GM21737 (cell line): ENCODE results near the gene ZNF304.

ENCODE experiments used
- ATAC-seq: cut with Tn5 transposase; IDR thresholded peaks from one replicate; pipeline ENCODE4 v1.9.1; 2021; ENCODE audit warnings: mild to moderate bottlenecking, moderate library complexity; ENCODE audit not compliant: unreplicated experiment

ZNF304 gene

DNA sequence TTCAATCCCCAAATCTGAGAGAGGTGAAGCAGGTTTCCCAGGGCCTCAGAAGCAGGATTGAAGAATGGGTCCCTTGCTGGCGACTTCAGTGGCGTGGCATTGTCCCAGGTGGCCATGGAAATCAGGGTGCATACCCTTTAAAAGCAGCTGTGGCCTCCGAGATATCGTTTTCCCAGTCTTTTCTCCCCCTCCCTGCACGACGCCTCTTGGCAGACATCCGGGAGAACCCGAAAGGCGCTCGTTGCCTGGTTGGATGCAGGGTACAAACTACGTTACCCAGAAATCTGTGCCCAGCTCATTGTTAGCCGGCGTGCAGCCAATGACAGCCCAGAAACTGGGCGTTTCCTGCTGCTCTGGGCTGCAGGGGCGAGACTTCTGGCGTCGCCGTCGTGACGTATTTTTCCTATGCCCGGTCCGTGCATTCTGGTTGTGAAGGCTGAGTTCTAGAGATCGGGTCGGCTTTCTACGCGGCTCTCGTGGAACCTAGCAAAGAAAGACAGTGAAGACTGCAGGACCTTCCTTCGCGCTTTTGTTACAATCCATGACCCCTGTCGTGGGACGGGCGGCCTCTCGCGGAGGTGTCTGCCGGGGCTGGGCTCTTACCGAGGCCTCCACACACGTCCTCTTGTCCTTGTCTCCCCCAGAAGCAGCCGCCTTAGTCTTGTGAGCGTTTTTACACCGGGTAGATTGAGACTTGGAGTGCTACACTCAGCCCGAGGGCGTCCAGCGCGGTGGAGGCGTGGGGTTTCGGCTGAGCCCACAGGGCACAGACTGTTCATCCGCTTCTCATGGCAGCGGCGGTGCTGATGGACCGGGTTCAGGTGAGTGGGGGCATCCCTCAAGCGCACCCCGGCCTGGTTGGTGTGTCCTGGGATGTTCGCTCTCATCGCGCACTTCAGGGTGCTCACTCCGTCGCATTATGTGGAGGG is at the start of gene ZNF304:
Gene ZNF304 (plus strand): TSS at position 395 of the 929 bp plus-strand sequence. CDS start 394 bp downstream, at position 789.
- ATAC-seq = peak; percentile 91

DNA sequence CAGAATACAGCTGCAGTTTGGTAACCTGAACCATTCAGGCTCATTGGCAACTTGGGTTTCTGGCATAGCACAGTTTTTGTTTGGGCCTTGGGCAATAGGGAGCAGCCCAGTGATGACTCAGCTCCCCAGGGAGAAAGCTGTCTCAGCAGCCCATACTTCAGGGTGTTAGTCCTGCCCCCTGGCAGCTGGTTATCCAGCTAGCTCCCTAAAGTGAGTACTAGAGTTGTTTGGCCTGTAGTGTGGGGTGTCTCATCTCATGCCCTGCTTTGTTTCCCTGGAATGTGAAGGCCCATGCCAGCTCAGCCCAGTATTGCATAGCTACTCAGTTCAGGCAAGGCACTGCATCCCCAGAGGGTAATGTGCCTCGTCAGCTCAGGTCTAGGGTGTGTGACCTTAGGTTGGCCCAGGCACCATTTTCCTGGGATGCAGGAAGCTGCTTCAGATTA is 49.0 kb upstream of the ZNF304 start:
- ATAC-seq = no peak

DNA sequence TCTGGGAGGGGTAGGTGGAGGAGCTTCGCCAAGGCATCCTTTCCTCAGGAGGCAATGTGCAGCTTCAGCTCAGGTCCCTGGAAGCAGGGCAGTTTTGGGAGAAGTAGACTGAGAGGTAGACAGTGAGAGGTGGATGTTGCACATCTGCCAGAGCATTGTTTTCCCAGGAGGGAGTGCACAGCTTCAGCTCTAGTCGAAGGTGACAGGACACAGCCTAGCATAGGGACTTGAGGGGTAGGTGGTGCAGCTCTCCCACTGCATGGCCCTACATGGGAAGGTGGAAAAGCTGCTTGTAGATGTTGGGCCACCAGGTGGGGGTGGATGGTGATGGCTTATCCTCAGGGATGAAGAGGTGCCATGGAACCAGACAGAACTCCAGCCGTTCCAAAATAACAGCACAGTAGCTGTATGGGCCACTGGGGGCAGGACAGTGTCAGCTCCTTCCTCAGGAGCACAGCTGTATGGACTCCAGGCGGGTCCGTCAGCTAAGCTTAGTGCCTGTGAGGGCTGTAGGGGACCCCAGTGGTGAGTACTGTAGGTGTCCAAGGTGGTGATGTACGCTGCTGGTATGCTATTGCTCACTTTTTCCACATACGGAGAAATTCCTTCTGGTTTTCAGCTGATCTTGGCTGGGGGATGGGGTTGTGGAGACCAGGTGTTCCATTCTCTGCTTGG is 48.2 kb upstream of the ZNF304 start:
- no peak for ATAC-seq

DNA sequence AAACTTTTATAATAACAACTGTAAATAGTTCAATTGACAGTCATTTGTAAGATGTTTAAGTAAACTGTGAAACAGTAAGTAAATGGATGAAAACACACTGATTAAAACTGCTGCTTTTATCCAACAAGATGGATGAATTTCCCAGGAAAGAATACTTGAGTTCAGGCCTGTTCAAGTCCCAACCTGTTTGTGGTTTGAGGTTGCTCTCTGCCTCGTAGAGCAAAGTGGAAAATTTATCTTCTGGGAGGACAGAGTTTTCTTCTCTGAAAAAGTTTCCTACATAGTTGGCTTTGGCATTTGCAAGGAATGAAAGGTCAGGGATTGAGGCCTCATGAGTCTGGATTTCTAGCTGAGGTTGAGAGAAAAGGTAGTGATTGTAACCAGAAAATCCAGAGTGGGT is 46.0 kb upstream of the ZNF304 start:
- no peak for ATAC-seq

DNA sequence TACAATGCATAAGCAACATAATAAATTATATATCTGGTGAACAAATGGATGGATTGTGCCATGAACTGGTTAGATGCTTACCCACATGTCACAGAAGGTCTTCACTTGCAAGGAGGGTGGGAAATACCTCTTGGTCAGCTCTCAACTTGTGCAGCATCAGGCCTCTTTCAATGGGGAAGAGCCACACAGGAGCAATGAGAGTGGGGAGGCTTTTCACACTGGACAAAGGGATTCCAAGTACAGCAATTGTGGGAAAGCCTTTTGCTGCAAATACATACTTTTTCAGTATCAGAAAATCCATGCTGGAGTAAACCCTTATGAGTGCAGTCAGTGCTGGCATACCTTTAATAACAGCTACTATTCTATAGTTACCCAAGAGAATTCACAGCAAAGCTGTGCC is 42.6 kb upstream of the ZNF304 start:
- ATAC-seq = no peak

DNA sequence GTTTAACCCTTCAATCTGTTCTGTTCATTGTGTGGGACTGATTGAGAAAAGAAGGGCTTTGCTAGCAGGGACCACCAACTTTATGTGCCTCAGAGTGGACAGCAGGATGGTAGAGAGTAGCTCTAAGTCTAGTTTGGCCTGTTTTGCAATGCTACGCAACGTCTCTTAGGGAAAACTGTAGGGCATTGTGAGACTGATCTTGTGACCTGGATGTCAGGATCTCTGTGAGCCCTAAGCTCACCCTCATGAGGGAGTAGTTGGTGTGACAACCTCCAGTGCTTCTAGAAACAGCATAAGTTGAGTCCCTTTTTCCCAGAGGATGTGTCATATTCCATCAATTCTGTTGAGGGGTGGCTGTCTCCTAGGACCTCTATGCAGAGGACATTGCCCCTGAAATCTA is 40.3 kb upstream of the ZNF304 start:
- no peak for ATAC-seq

GRCh38 chr19:57314146-57314545 is 36.9 kb upstream of the ZNF304 start:
- no peak for ATAC-seq

GRCh38 chr19:57317503-57317902 is 33.6 kb upstream of the ZNF304 start:
- no peak for ATAC-seq

DNA sequence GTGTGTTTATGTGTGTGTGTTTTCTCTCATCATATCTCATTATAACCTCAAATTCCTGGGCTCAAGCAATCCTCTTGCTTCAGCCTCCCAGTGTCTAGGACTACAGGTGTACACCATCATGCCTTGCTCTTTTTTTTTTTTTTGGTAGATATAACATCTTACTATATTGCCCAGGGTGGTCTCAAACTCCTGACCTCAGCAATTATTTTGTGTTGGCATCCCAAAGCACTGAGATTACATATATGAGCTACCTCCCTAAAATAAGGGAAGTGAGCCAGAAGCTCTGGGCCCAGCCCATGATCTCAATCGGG is 31.2 kb upstream of the ZNF304 start:
- no peak for ATAC-seq

DNA sequence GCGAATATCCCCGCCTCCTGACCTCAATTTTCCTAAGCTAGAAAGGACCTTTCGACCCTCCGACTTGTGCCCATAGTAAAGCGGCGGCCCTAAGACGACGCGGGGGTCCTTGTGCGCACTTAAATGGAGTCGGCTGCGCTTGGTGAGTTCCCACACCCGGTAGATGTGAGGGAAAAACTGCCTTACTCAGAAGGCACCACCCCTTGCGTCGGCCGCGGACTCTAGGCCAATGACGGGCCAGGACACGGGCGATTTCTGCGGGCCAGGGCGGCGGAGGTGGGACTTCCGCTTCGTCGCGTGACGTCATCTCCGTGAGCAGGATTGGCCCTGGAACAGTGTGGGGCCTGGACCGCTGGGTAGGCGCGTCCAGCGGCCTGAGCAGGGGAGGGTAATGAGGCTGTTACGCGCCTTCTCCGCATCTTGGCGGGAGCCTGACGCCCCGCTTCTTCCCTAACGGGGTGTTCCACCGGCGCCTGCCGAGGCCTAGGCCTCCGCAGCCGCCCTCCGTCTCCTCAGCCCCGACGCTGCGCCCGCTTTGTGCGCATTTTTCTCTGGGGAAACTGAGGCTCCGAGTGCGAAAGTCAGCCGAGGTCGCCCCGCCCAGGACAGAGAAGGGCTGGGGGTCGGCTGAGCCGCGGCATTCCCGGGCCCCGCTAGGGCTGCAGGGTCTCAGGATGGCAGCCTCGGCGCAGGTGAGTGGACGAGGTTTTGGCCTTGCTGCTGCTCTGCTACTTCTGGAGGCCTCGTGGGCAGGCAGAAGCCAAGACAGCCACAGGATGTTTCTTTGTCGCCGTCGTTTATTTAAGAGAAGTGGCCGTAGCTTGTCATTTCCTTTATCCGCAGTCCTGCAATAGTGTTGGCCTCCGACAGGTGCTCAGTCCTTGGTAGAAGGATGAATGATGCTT is 30.6 kb upstream of the ZNF304 start, which contains the start of gene ZNF543:
Gene ZNF543 (plus strand): TSS at position 293 of the 905 bp plus-strand sequence. CDS start 382 bp downstream, at position 675.
- peak; percentile 96 for ATAC-seq

DNA sequence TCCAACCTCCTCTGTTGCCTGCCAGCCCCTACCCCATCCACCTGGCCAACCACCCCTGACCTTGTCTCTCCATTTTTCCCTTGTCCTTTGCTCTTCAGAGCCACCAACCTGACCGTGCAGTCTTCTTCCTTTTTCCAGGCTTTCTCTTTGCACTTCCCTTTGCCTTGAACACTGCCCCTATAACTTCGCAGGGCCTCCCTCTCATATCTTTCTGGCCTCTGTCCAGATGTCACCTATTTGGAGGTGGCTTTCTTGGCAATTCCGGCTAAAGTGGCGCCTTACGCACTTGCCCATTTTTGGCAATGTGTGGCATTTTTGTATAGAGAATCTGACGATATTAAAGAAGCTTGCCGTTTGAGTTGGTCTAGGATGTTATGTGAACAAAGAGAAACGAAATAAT is 30.0 kb upstream of the ZNF304 start:
- no peak for ATAC-seq

GRCh38 chr19:57321751-57322150 is 29.3 kb upstream of the ZNF304 start:
- ATAC-seq = no peak

- no peak for ATAC-seq
Observed at GRCh38 chr19:57324992-57325391, 26.1 kb upstream of the ZNF304 start.

GRCh38 chr19:57327993-57328392 is 23.1 kb upstream of the ZNF304 start:
- no peak for ATAC-seq

- no peak for ATAC-seq
Observed at GRCh38 chr19:57334191-57334590, 16.9 kb upstream of the ZNF304 start.

DNA sequence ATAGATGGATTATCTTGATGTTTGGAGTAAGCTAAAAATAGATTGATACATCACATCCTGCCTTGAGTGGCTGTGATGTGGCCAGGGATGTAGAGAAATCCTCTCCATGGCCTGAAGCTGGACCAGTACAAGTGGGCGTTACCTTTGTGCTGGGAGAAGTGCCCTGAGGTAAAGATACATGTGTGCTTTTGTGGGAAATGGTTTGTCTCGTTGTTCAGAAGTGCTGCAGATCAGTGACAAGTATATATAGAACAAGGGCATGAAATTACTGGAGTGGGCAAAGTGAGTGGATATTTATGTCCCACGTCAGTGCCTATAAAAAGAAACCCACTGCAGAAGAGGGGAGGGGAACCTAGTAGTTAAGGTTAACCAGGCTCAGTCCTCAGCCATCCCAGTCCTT is 12.2 kb upstream of the ZNF304 start:
- ATAC-seq = no peak

GRCh38 chr19:57342582-57342981 is 8.5 kb upstream of the ZNF304 start:
- ATAC-seq = no peak

GRCh38 chr19:57348136-57348535 is 2.9 kb upstream of the ZNF304 start:
- ATAC-seq = no peak

DNA sequence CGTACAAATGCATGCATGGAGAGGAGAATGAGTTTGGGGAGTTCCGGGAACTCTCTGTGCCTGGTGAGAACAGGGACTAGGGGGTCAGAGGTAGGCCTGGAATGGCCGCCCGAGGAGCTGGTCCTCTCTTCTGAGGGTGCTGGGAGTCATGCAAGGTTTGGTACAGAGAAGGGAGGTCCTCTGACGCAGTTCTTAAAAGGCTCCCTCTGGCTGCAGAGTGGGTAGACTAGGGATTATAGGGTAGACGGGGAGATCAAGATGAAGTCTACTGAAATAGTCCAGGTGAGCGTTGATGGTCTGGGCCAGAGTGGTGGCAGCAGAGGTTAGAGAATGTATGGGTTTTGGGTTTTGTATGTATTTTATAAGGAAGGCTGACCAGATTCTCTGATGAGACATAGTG is 796 bp downstream of the ZNF304 start:
- peak; percentile 12 for ATAC-seq

GRCh38 chr19:57355916-57356315 is 4.8 kb downstream of the ZNF304 start:
- no peak for ATAC-seq

GRCh38 chr19:57357406-57357805 is 6.3 kb downstream of the ZNF304 start:
- no peak for ATAC-seq
